ENCODE data around the gene NAP1L4.

DNA sequence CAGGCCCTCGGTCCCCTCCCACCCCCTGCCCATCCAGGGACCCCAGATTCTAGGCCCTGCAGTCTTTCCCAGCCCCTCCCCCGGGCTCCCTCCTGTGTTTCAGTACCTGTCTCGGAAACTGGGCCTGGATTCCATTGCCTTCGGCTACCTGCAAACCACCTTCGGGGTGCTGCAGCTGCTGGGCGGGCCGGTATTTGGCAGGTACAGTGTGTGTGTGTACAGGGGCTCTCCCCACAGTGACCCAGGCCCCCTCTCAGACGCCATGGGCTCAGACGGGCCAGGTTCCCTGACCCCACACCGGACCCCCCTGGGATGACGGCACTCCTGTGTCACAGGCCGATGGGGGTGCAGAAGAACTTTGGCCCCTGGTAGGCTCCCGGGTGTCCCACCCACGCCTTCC is 84.0 kb downstream of the NAP1L4 start:
- TF ChIP-seq, protein P1, sequence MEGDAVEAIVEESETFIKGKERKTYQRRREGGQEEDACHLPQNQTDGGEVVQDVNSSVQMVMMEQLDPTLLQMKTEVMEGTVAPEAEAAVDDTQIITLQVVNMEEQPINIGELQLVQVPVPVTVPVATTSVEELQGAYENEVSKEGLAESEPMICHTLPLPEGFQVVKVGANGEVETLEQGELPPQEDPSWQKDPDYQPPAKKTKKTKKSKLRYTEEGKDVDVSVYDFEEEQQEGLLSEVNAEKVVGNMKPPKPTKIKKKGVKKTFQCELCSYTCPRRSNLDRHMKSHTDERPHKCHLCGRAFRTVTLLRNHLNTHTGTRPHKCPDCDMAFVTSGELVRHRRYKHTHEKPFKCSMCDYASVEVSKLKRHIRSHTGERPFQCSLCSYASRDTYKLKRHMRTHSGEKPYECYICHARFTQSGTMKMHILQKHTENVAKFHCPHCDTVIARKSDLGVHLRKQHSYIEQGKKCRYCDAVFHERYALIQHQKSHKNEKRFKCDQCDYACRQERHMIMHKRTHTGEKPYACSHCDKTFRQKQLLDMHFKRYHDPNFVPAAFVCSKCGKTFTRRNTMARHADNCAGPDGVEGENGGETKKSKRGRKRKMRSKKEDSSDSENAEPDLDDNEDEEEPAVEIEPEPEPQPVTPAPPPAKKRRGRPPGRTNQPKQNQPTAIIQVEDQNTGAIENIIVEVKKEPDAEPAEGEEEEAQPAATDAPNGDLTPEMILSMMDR (conservative IDR thresholded peaks at IDR 0.05; ENCODE audit: low read depth, low read length): no peak
- TF ChIP-seq EZH2 (IDR thresholded peaks at IDR 0.05; ENCODE audit: borderline replicate concordance, low read depth, low read length, poor library complexity, severe bottlenecking): no peak
